Effector CD4-positive, alpha-beta T cell (primary cell): Measurements from ENCODE around the gene PCDHGB5. TPM values are rescaled to one million over a fixed set of nuclear protein-coding genes. Genes with fewer than 3 reads are reported as not detected.
"Not testable (repeated sequence)": the region's sequence is repeated elsewhere in the genome, so short reads cannot be mapped to it uniquely, and the experiment has no call there.

Experiments
- DNase-seq: peaks from one replicate; pipeline ENCODE4 v3.0.0-alpha.2; 2020
- total RNA-seq: gene quantifications from one replicate; lab custom pipeline; 2026; lab: John Stamatoyannopoulos, UW

The PCDHGB5 gene
- not detected for total RNA-seq

DNA sequence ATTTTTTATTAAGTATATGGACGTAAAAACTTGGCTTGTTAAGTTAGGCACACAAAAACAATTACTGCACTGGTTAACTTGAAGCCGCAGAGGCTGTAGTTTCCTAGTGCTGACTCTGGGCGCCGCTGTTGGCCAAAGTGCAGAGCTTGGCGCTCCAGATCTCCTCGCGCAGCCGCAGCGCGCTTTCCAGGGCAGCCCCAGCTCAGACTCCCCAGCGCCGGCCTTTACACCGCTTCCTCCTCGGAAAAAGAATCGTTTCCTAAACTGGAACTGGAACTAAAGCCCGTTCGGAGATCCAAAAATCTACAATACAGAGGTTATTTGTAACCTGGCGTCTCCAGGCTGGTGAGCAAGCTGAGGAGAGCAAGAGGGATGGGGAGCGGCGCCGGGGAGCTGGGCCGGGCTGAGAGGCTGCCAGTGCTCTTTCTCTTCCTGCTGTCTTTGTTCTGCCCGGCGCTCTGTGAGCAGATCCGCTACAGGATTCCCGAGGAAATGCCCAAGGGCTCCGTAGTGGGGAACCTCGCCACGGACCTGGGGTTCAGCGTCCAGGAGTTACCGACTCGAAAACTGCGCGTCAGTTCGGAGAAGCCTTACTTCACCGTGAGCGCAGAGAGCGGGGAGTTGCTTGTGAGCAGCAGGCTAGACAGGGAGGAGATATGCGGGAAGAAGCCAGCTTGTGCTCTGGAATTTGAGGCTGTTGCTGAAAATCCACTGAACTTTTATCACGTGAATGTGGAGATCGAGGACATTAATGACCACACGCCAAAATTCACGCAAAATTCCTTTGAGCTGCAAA lies at the start of gene PCDHGB5:
PCDHGB5 (plus strand) TSS at position 192 of the 796 bp plus-strand sequence; CDS start at position 373, 181 bp downstream.
- not testable (repeated sequence) for DNase-seq

DNA sequence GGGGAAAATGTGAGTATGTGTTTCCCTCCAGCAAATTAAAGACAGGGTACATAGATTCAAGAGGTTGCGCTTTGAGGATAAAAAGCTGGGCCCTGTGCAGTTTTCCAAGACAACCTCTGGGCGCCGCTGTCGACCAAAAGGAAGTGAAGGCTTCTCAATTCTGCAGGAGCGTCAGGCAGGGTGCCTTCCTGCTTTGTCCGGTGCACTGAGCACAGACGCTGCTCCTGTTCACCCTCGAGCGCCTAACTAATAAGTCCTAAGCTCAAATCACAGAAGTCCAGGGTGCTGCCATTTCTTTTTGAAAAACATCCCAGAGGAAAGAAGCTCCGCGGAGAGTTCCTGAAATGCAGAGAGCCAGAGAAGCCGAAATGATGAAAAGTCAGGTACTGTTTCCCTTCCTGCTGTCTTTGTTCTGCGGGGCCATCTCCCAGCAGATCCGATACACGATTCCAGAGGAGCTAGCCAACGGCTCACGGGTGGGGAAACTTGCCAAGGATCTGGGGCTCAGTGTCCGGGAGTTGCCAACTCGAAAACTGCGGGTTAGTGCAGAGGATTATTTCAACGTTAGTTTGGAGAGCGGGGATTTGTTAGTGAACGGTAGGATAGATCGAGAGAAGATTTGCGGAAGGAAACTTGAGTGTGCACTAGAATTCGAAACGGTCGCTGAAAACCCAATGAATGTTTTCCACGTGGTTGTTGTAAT lies 47.7 kb upstream of the PCDHGB5 start, which contains the start of gene PCDHGB1:
PCDHGB1 (plus strand) TSS at position 183 of the 703 bp plus-strand sequence; CDS start at position 345, 162 bp downstream.
- peak; percentile 16 for DNase-seq

DNA sequence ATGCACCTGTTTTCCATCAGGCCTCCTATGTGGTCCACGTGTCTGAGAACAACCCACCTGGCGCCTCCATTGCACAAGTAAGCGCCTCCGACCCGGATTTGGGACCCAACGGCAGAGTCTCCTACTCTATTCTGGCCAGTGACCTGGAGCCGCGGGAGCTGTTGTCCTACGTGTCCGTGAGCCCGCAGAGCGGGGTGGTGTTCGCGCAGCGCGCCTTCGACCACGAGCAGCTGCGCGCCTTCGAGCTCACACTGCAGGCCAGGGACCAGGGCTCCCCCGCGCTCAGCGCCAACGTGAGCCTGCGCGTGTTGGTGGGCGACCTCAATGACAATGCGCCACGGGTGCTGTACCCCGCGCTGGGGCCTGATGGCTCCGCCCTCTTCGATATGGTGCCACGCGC lies 46.2 kb upstream of the PCDHGB5 start:
- DNase-seq: no peak

DNA sequence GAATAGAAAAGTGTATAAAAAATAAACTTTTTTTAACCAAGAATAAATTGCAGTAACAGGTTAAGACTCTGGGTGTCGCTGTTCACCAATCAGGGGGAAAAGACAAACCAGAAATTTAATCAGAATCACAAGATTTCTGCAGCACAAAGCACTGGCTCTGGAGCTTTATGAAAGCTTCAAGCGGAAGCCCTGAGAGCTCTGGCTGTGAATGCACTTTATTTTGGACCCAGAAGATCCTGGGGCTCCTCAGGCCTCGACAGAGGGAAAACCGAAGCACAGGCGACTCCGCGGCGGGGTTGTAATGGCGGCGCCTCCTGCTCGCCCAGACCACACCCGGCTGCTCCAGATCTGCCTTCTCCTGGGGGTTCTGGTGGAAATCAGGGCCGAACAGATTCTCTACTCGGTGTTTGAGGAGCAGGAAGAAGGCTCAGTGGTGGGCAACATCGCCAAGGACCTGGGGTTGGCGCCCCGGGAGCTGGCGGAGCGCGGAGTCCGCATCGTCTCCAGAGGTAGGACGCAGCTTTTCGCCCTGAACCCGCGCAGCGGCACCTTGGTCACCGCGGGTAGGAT lies 42.8 kb upstream of the PCDHGB5 start, which contains the start of gene PCDHGA4:
PCDHGA4 (plus strand) TSS at position 122 of the 570 bp plus-strand sequence; CDS start at position 209, 87 bp downstream.
- DNase-seq: no peak

DNA sequence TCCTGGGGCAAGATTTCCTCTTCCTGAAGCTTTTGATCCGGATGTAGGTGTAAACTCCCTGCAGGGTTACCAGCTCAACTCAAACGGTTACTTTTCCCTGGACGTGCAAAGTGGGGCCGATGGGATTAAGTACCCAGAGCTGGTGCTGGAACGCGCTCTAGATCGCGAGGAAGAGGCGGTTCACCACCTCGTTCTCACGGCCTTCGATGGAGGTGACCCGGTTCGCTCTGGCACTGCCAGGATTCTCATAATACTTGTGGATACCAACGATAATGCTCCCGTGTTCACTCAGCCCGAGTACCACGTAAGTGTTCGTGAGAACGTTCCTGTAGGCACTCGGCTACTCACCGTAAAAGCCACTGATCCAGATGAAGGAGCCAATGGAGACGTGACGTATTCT lies 42.1 kb upstream of the PCDHGB5 start:
- no peak for DNase-seq

DNA sequence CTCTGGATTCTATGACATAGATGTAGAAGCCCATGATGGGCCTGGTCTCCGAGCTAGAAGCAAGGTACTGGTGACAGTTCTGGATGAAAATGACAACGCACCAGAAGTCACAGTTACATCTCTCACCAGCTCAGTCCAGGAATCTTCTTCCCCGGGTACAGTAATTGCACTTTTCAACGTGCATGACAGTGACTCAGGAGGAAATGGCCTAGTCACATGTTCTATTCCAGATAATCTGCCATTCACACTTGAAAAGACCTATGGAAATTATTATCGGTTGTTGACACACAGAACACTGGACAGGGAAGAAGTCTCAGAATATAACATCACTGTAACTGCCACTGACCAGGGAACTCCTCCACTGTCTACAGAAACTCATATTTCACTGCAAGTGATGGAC lies 41.6 kb upstream of the PCDHGB5 start:
- DNase-seq: no peak

DNA sequence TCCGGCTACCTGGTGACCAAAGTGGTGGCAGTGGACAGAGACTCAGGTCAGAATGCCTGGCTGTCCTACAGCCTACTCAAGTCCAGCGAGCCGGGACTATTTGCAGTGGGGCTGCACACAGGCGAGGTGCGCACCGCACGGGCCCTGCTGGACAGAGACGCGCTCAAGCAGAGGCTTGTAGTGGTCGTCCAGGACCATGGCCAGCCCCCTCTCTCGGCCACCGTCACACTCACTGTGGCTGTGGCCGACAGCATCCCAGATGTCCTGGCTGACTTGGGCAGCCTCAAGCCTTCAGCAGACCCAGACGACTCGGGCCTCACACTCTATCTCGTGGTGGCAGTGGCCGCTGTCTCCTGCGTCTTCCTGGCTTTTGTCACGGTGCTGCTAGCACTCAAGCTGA lies 40.8 kb upstream of the PCDHGB5 start:
- DNase-seq: no peak

DNA sequence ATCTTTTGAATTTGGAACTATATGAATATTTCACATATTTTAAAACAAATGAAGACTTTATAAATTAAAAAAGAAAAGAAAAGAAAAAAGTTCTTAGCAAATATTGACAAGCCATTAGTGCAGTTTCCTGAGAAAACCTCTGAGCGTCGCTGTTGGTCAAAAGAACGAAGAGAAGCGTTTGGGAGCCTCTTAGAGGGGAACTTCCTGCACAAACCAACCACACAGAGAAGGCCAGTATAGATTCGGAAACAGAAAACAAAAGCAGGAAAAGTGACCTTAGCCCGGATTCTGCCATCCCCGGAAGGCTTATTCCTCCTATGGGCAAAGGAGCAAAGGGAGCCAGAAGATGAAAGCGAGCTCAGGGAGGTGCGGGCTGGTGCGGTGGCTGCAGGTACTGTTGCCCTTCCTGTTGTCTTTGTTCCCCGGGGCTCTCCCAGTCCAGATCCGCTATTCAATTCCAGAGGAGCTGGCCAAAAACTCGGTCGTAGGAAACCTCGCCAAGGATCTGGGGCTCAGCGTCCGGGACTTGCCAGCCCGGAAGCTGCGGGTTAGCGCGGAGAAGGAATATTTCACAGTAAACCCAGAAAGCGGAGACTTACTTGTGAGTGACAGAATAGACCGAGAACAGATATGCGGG lies 37.8 kb upstream of the PCDHGB5 start, which contains the start of gene PCDHGB2:
PCDHGB2 (plus strand) TSS at position 205 of the 637 bp plus-strand sequence; CDS start at position 347, 142 bp downstream.
- DNase-seq: no peak

DNA sequence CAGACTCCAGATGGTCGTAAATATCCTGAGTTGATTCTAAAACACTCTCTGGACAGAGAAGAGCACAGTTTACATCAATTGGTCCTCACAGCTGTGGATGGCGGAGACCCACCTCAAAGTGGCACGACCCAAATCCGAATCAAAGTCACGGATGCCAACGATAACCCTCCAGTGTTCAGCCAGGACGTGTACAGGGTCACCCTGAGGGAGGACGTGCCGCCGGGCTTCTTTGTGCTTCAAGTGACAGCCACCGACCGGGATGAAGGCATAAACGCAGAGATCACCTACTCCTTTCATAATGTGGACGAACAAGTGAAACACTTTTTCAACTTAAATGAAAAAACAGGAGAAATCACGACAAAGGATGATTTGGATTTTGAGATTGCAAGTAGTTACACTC lies 37.1 kb upstream of the PCDHGB5 start:
- no peak for DNase-seq

DNA sequence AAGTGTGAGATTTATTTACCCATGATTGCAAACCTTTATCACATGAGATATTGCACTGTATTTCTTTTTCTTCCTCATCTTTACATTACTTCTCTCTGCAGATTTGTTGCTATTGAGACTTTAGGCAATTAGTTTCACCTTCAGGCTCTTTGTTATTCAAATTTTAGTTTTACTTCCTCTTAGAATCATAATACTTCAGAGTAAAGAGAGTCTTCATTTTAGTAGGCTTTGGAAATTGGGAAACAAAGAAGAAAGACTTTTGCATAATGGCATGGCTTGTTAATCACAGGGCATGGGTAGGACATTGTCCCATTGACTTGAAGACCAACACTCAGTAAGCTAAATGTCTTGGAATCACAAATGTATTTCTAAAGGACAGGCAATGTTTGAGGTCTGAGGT lies 35.0 kb upstream of the PCDHGB5 start:
- DNase-seq: no peak

DNA sequence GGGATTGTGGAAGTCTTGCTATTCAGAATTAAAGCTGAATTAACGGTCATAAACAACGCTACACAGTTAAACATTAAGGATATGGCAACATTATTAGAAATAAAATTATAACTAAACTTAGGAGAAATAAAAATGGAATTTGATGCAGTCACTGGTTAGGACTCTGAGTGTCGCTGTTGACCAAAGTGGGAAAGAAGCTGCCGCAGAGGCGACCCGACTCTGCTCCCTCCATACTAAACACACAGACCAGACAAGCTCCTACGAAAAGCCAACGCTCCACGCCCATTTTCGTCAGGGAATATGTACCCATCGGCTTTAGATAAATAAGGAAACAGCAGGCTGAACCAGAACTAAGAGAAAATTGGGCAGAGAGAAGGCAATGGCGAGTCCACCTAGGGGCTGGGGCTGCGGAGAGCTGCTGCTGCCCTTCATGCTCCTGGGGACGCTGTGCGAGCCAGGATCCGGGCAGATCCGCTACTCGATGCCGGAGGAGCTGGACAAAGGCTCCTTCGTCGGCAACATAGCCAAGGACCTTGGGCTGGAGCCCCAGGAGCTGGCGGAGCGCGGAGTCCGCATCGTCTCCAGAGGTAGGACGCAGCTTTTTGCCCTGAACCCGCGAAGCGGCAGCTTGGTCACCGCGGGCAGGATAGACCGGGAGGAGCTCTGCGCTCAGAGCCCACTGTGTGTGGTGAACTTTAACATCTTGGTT lies 33.6 kb upstream of the PCDHGB5 start, which contains the start of gene PCDHGA5:
PCDHGA5 (plus strand) TSS at position 211 of the 709 bp plus-strand sequence; CDS start at position 380, 169 bp downstream.
- no peak for DNase-seq

DNA sequence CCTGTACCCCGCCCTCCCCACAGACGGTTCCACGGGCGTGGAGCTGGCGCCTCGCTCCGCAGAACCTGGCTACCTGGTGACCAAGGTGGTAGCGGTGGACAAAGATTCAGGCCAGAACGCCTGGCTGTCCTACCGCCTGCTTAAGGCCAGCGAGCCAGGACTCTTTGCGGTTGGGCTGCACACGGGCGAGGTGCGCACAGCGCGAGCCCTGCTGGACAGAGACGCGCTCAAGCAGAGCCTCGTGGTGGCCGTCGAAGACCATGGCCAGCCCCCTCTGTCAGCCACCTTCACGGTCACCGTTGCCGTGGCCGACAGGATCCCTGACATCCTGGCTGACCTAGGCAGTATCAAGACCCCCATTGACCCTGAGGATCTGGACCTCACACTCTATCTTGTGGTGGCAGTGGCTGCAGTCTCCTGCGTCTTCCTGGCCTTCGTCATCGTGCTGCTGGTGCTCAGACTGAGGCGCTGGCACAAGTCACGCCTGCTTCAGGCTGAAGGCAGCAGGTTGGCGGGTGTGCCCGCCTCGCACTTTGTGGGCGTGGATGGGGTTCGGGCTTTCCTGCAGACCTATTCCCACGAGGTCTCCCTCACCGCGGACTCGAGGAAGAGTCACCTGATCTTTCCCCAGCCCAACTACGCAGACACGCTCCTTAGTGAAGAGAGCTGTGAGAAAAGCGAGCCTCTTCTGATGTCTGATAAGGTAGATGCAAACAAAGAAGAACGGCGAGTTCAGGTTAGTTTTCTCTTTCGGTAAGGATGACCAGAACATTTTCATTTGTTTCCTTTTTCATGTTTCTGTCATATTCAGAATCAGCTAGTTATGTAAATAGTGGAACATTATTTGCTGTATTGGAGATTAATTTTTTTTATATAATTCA lies 31.5 kb upstream of the PCDHGB5 start:
- DNase-seq: no peak

DNA sequence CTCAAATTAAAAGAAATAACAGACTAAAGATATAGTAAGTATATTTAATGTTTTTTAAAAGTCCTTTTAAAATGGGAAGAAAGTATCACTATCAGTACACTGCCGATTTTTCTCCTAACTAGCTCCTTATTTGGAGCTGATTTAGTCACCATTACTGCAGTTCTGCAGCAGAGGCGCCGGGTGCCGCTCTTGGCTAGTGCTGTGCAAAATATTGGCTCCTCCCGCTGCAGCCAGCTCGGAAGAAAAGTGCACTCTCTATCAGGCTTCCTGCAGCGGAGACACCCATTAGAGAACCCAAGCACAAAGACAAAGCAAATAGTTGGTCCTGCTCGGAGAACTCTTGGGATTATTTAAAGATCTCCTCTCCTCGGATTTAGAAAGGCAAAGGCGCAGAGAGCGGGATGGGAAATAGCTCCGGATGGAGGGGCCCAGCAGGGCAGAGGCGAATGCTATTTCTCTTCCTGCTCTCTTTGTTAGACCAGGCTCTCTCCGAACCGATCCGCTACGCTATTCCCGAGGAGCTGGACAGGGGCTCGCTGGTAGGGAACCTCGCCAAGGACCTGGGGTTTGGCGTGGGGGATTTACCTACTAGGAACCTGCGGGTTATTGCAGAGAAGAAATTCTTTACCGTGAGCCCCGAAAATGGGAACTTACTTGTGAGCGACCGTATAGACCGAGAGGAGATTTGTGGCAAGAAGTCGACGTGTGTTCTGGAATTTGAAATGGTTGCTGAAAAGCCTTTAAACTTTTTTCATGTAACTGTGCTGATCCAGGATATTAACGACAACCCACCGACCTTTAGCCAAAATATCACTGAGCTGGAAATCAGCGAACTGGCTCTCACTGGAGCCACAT lies 27.5 kb upstream of the PCDHGB5 start, which contains the start of gene PCDHGB3:
PCDHGB3 (plus strand) TSS at position 249 of the 855 bp plus-strand sequence; CDS start at position 402, 153 bp downstream.
- no peak for DNase-seq

DNA sequence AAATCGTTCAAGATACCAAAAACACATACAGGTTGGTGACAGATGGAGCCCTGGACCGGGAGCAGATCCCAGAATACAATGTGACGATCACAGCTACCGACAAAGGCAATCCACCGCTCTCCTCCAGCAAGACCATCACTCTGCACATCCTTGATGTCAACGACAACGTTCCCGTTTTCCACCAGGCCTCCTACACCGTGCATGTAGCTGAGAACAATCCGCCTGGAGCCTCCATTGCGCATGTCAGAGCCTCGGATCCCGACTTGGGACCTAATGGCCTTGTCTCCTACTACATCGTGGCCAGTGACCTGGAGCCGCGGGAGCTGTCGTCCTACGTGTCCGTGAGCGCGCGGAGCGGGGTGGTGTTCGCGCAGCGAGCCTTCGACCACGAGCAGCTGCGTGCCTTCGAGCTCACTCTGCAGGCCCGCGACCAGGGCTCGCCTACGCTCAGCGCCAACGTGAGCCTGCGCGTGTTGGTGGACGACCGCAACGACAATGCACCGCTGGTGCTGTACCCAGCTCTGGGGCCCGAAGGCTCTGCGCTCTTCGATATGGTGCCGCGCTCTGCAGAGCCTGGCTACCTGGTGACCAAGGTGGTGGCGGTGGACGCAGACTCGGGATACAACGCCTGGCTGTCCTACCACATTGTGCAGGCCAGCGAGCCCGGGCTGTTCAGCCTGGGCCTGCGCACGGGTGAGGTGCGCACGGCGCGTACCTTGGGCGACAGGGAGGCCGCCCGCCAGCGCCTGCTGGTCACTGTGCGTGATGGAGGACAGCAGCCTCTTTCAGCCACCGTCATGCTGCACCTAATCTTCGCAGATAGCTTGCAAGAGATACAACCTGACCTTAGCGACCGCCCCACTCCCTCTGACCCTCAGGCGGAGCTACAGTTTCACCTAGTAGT lies 25.9 kb upstream of the PCDHGB5 start:
- DNase-seq: no peak

DNA sequence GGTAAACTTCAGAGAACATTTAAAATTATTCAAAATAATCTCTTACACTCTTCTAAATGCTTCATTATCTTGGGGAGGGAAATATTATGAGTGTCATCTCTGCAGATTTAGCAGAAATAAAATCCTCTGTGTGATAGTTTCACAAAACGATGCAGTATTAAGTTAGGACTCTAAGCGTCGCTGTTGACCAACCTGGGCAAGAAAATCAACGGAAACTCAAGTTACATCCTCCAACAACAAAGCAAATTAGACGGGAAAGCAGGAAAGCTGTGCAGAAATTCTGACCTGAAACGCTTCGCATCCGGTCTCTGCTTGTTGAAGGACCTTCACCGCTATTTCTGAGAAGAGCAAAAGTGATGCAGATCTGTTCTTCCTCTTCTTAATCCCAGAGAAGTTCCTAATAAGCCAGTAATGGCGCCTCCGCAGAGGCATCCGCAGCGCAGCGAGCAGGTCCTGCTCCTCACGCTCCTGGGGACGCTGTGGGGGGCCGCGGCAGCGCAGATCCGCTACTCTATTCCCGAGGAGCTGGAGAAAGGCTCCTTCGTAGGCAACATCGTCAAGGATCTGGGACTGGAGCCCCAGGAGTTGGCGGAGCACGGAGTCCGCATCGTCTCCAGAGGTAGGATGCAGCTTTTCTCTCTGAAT lies 24.0 kb upstream of the PCDHGB5 start, which contains the start of gene PCDHGA6:
PCDHGA6 (plus strand) TSS at position 219 of the 645 bp plus-strand sequence; CDS start at position 412, 193 bp downstream.
- DNase-seq: no peak

DNA sequence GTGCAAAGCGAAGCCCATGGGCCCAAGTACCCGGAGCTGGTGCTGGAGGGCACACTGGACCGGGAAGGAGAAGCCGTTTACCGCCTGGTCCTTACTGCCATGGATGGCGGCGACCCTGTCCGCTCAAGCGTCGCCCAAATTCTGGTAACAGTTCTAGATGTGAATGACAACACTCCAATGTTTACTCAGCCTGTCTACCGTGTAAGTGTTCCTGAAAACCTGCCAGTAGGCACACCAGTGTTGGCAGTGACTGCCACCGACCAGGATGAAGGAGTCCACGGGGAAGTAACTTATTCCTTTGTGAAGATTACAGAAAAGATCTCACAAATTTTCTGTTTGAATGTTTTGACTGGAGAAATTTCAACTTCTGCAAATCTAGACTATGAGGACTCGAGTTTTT lies 23.1 kb upstream of the PCDHGB5 start:
- no peak for DNase-seq

DNA sequence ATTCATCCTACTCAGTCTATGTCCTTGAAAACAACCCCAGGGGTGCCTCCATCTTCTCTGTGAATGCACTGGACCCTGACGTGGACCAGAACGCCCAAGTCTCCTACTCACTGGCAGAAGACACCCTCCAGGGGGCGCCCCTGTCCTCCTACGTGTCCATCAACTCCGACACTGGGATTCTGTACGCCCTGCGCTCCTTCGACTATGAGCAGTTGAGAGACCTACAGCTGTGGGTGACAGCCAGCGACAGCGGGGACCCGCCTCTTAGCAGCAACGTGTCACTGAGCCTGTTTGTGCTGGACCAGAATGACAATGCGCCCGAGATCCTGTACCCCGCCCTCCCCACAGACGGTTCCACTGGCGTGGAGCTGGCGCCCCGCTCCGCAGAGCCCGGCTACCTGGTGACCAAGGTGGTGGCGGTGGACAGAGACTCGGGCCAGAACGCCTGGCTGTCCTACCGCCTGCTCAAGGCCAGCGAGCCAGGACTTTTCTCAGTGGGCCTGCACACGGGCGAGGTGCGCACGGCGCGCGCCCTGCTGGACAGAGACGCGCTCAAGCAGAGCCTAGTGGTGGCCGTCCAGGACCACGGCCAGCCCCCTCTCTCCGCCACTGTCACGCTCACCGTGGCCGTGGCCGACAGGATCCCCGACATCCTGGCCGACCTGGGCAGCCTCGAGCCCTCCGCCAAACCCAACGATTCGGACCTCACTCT lies 22.1 kb upstream of the PCDHGB5 start:
- not testable (repeated sequence) for DNase-seq
